WTC11 (cell line): Measurements from ENCODE around the gene SREBF2.
A peak's percentile ranks its signal among the peaks of the same experiment; 100 is the strongest.

Source experiments
- CTCF ChIP-seq: fragments of 200-600 bp; IDR thresholded peaks from 2 replicates; pipeline ENCODE4 v1.8.0; 2022; ENCODE audit warnings: antibody characterized with exemption
- TEAD4 ChIP-seq: sonication (generic); formaldehyde crosslinking; IDR thresholded peaks from 2 replicates; pipeline ENCODE4 v1.8.0; 2022; ENCODE audit warnings: mild to moderate bottlenecking, missing genetic modification reagents

DNA sequence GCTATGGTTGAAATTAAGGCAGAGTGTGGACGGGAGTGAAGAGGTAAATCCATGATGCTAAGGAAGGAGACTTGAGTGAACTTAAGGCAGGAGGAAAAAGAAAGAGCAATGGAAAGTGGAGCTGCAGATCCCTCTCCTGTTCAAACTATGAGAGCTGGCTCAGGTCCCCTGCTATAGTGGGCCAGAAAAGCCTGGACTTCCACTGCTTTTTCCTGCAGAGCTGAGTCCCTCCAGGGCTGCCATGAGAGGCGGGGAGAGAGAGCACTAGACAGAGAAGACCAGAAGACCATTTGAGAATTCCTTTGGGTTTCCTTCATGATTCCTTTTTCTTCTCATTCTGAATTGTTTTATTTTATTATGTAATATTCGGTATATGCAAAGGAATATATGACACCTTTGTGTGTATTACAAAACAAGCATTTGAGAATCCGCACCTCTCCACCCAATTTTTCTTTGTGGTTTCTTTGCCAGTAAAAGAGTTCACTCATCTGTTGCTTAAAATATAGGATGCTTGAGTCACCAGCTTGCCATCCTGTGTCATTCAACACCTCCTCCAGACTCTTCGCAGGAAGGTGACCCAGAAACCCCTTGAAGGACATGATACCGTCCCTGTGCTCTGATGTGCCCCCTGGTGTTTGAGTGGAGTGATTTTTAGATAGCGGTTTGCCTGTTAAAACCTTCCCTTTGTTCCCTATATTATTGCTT lies 24.4 kb downstream of the SREBF2 start:
- peak; percentile 43; the same call in 1 of the 2 replicates for TF ChIP-seq CTCF
- TF ChIP-seq TEAD4 (CRISPR knock-in tag) = no peak
